GM18526 (cell line): ENCODE results near the gene LCK.

Source experiments
- POLR2A ChIP-seq: IDR thresholded peaks from 3 replicates; pipeline ENCODE4 v1.6.1; 2011; ENCODE audit not compliant: insufficient read length; ENCODE audit errors: extremely low read depth

Gene LCK

GRCh38 chr1:32291708-32292538, 40.9 kb downstream of the LCK start, which contains the start of gene HDAC1:
Gene HDAC1 (plus strand): TSS chr1:32292083. CDS start chr1:32292170, 87 bp downstream.
- TF ChIP-seq POLR2A, result peak; percentile 81

GRCh38 chr1:32299327-32299726, 48.3 kb downstream of the LCK start:
- no peak for TF ChIP-seq POLR2A

- TF ChIP-seq POLR2A, result no peak
Observed at GRCh38 chr1:32303358-32303757, 52.3 kb downstream of the LCK start.

- no peak for TF ChIP-seq POLR2A
Observed at GRCh38 chr1:32303997-32304622, 53.0 kb downstream of the LCK start.

GRCh38 chr1:32305310-32305709, 54.2 kb downstream of the LCK start:
- no peak for TF ChIP-seq POLR2A

GRCh38 chr1:32307324-32307723, 56.3 kb downstream of the LCK start:
- TF ChIP-seq POLR2A, result no peak

- no peak for TF ChIP-seq POLR2A
Observed at GRCh38 chr1:32309960-32310359, 58.9 kb downstream of the LCK start.

- no peak for TF ChIP-seq POLR2A
Observed at GRCh38 chr1:32311709-32312393, 60.8 kb downstream of the LCK start.

GRCh38 chr1:32316903-32317277, 65.8 kb downstream of the LCK start:
- TF ChIP-seq POLR2A, result no peak

- no peak for TF ChIP-seq POLR2A
Observed at GRCh38 chr1:32318127-32318869, 67.2 kb downstream of the LCK start.

GRCh38 chr1:32321712-32322291, 70.7 kb downstream of the LCK start:
- TF ChIP-seq POLR2A, result no peak

GRCh38 chr1:32327204-32327603, 76.1 kb downstream of the LCK start:
- no peak for TF ChIP-seq POLR2A

GRCh38 chr1:32329931-32330466, 78.9 kb downstream of the LCK start:
- TF ChIP-seq POLR2A, result no peak

- no peak for TF ChIP-seq POLR2A
Observed at GRCh38 chr1:32330558-32331151, 79.6 kb downstream of the LCK start.
